Coronary artery (tissue), 2 donors: Measurements from ENCODE around the gene NLRP6.

ENCODE experiments used
- DNase-seq: peaks from one replicate; pipeline ENCODE4 v3.0.0-alpha.2; 2017; ENCODE audit warnings: low spot score
- H3K27ac ChIP-seq, 2 donors: fragments of 200-600 bp; sonication (generic); one replicate each; pipeline ENCODE4 v1.5.1; 2016 to 2019
- H3K4me3 ChIP-seq: fragments of 200-600 bp; sonication (generic); 2 replicates; pipeline ENCODE4 v1.5.1; 2016; ENCODE audit warnings: mild to moderate bottlenecking, moderate library complexity
- TF ChIP-seq, protein P1 (sequence below): fragments of 200-600 bp; sonication (generic); IDR thresholded peaks from one replicate; pipeline ENCODE4 v1.5.1; 2019; ENCODE audit warnings: antibody characterized with exemption

The NLRP6 gene

DNA sequence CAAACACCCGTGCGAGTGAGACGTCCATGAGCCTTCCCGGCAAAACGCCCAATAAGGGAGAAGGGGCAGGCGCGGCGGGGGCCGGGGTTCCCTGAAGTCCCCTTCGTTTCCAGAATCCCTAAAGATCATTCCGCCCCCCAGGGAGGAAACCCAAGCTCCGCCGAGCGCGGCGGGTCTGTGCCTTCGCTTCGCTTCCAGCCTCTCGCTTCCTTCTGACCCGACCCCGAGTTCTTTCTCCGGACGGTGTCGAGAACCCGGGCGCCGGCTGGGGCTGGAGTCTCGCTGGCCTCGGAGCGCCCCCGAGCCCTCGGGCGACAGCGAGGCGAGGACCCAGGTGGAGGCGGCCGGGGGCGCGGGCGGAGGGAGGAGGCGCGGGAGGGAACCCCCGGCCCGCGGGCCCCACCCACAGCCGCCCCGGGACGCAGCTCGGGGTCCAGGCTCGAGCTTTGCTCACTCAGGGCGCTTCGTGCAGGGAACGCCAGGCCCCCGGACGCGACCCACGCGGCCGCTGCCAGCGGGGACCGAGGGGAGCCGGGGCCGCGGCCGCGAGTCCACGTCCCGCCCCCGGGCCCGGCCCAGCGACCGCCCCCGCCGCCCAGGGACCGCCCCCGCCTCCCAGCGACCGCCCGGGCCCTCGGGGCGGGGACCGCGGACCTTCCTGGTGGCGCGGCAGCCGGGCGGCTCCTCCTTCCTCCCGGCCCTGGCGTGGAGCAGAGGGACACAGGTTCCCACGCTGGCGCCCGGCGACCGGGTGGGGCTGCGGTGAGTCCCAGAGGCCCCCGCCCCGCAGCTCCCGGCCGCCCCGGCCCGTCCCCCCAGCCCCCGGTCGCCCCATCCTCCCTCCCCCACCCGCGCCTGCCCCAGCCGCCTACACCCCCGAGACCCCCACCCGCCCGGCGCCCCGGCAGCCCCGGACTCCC is 10.5 kb downstream of the NLRP6 start, which contains the start of gene PGGHG:
PGGHG (plus strand) TSS at position 649 of the 920 bp plus-strand sequence. CDS start 691 bp downstream, outside the sequence.
- H3K27ac ChIP-seq, result peak within 1 kb of the TSS; percentile 39 to 87

DNA sequence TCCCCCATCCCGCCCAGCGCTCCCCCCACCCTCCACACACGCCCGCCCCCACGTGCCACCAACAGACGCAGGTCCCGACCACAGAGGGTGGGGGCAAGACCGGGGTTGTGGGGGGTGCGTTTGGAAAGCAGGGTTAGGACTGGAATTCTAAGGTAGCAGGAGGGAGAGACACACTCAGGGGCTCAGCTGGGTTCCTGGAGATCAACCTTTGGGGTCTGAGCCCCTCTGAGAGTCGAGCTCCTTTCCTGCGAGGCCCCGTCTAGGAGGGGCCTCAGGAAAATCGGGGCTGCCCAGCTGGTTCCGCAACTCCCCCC is 11.1 kb downstream of the NLRP6 start:
- Histone ChIP-seq H3K4me3 (peak overlapping the region; percentile 73), H3K27ac (peak overlapping the region; percentile 39 to 87)
- DNase-seq, result no peak
- TF ChIP-seq, protein P1, sequence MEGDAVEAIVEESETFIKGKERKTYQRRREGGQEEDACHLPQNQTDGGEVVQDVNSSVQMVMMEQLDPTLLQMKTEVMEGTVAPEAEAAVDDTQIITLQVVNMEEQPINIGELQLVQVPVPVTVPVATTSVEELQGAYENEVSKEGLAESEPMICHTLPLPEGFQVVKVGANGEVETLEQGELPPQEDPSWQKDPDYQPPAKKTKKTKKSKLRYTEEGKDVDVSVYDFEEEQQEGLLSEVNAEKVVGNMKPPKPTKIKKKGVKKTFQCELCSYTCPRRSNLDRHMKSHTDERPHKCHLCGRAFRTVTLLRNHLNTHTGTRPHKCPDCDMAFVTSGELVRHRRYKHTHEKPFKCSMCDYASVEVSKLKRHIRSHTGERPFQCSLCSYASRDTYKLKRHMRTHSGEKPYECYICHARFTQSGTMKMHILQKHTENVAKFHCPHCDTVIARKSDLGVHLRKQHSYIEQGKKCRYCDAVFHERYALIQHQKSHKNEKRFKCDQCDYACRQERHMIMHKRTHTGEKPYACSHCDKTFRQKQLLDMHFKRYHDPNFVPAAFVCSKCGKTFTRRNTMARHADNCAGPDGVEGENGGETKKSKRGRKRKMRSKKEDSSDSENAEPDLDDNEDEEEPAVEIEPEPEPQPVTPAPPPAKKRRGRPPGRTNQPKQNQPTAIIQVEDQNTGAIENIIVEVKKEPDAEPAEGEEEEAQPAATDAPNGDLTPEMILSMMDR, result no peak

More for the DNA sequence above, 10.5 kb downstream of the NLRP6 start, which contains the start of gene PGGHG:
- DNase-seq, result peak; percentile 83
- H3K4me3 ChIP-seq, result peak within 1 kb of the TSS; percentile 73
- TF ChIP-seq, protein P1, result no peak

DNA sequence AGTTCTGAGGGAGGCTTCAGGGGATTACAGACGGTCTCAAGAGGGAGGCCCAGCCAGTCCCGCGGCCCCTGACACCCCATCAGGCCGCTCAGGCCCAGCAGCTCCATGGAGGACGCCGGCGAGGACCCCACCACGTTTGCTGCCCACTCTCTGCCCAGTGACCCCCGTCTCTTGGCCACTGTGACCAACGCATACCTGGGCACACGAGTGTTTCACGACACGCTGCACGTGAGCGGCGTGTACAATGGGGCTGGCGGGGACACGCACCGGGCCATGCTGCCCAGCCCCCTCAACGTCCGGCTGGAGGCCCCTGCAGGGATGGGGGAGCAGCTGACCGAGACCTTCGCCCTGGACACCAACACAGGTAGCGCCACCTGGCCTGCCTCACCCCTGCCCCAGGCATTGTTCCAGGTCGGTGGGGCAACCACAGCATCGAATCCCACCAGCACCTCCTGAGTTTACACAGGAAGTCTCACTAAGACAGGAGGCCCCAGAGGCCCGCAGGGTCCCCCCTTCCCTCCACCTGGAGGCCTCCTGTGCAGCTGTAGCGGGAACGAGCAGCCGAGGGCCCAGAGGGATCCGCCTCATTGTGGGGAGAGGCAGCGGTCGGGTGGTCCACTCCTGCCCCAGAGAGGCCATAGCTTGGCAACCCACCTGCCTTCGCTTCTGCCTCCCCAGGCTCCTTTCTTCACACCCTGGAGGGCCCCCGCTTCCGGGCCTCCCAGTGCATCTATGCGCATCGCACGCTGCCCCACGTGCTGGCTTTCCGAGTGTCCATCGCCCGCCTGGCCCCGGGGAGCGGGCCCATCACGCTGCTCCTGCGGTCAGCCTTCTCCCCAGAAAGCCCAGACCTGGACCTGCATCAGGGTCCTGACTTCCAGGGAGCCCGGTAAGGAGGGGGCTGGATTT is 11.8 kb downstream of the NLRP6 start:
- Histone ChIP-seq H3K27ac (peak overlapping the region in 1 of 2 donors; percentile 87), H3K4me3 (peak overlapping the region; percentile 73)
- TF ChIP-seq, protein P1, result no peak
- DNase-seq, result peak; percentile 69

DNA sequence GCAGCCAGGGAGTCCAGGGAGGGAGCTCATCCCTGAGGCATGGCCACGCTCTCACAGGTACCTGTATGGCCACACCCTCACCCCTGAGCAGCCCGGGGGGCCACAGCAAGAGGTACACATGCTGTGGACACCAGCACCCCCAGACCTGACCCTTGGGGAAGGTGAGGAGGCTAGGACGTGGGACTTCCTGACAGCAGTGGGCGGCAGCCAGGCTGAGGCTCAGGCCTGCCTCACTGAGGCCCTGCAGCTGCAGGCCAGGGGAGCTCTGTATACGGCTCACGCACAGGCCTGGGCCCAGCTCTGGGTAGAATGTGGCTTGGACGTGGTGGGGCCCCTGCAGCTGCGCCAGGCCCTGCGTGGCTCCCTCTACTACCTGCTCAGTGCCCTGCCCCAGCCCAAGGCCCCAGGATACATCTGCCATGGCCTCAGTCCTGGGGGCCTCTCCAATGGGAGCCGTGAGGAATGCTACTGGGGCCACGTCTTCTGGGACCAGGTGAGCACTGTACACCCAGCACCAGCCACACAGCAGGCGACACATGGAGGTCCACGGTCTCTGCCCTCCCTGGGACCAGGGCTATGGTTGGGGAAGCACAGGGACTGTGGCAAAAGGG is 12.5 kb downstream of the NLRP6 start:
- TF ChIP-seq, protein P1, result no peak
- H3K27ac ChIP-seq, result no peak overlapping the region
- H3K4me3 ChIP-seq, result no peak overlapping the region
- no peak for DNase-seq

DNA sequence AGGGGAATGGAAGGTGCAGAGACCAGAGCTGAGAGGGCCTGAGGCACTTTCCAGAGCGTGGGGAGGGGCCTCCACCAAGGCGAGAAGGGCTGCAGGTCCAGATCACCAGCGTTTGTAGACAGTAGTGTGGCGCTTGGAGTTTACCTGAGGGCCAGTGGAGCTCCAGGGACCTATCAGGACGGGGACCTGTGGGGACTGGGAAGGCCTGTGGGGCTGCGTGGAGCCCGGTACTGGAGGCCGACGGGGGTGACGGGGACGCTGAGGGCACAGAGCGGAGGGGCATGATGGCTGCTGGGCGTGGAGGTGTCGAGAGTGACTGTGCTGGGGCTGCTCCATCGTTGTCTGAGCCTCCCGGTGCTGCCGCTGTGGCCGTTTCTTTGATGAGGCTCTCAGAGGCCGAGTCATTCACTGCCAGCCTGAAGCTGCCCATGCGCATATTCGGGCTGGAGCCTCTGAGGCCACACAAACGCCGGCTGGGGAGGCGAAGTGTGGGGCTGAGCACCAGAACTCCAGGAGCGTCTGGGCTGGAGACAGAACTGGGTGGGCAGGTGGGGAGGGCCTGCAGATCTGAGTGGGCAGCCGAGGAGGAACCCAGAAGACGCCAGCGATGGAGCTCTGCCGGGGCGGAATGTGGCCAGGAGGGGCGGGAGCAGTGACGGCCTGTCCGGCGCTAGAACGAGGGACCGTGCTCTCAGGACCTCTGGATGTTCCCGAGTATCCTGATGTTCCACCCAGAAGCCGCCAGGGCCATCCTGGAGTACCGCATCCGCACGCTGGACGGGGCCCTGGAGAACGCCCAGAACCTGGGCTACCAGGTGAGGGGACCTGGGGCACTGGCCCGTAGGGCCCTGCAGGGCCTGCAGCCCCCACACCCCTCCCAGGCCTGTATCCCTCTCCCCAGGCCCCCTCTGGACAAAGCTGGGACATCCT is 13.3 kb downstream of the NLRP6 start:
- Histone ChIP-seq H3K27ac (no peak overlapping the region), H3K4me3 (no peak overlapping the region)
- DNase-seq, result no peak
- TF ChIP-seq, protein P1, result no peak
